Measurements from ENCODE around the gene EVA1C.
"Not testable (repeated sequence)": the region's sequence is repeated elsewhere in the genome, so short reads cannot be mapped to it uniquely, and the experiment has no call there.

Gene EVA1C

DNA sequence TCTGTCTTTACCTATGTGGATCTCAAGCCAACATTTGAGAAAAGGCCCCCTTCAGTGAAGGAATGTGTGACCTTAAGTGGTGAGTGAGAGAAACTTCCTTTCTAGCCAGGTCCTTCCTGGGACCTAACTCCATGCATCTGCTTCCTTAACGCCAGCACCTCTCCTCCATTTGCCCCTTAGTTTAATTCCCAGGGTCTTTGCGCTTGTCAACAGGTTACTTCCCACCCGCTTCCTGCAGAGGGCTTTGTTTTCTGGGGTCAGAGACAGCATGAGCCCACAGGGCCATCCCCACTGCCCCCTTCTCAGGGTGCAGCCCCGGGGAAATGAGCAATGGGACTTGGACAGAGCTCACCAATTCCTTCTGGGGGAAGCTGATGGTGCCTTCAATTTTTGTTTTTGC lies 54.8 kb downstream of the EVA1C start:
- no peak for DNase-seq

DNA sequence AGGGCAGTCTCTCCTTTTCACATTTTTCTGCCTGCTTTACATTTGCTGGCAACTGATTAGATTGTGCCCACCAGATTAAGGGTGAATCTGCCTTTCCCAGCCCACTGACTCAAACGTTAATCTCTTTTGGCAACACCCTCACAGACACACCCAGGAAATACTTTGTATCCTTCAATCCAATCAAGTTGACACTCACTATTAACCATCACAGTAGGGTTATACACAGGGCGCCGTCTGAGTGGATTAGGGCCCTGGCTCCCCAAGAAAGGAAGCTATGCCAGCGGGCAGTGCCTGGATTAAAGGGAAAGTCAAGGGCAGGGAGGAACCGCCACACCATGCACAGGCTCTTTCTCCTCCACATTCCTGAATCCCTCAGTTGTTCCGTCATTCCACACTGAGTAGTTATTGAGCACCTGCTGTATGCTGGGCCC lies 56.2 kb downstream of the EVA1C start:
- no peak for DNase-seq

DNA sequence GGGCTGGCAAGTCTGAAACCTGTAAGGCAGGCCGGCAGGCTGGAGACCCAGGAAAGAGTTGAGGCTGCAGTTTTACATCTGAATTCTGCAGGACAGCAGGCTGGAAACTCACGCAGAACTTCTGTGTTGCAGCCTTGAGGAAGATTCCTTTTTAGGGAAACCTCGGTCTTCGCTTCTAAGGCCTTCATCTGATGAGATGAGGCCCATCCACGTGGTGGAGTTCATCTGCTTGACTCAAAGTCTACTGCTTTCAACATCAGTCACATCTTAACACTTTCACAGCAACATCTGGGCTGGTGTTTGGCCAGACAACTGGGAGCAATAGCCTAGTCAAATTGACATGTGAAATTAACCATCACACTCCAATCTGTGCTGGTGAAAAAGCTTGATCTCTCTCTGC lies 57.1 kb downstream of the EVA1C start:
- DNase-seq: no peak

DNA sequence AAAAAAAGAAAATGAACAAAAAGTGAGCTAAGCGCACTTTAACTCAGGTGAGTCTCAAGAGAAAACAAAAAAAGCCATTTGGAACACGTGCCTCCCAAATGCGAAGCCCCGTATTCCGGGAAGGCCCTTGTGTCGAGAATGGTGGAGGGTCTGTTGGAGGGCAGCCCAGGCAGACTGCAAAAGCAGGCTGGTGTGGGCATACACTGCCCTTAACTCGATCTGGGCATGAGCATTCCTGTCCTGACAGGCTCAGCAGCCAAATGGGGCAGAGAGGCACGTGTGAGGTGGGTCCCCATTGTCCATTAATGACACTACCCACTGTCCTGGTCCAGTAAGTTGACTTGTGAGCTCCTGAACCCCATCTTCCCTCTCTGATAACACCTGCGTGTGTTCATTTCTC lies 57.7 kb downstream of the EVA1C start:
- no peak for DNase-seq

GRCh38 chr21:32472890-32473765 lies 60.6 kb downstream of the EVA1C start:
- no peak for DNase-seq

GRCh38 chr21:32474179-32475059 lies 61.9 kb downstream of the EVA1C start:
- no peak for DNase-seq

- no peak for DNase-seq
Measured at GRCh38 chr21:32475162-32475812, 62.8 kb downstream of the EVA1C start.

GRCh38 chr21:32476661-32477423 lies 64.3 kb downstream of the EVA1C start:
- DNase-seq: no peak

- DNase-seq: no peak
Measured at GRCh38 chr21:32477424-32477745, 64.9 kb downstream of the EVA1C start.

DNA sequence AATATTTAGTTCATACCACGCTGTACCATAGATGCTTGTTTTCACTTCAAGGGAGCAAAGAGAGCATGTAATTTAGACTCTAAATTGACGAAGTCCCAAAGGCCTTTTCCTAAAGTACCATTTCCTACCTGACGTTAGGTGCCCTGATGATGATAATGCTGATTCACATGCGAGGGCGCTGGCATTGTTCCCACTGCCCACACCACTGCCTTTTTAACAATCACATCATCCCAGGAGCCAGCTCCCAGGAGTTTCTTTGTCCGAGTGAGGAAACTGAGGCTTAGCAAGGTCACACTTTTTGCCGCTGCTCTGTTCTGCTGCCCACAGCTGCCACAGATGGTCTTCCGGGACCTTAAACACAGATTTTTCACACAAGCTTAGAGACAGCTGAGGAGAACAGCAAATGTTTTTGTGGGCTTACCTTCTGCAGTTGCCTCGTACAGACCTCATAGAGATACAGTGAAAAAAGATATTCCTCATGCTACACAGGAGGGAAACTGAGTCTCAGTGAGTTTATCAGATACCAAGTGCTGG lies 69.4 kb downstream of the EVA1C start:
- DNase-seq: no peak

DNA sequence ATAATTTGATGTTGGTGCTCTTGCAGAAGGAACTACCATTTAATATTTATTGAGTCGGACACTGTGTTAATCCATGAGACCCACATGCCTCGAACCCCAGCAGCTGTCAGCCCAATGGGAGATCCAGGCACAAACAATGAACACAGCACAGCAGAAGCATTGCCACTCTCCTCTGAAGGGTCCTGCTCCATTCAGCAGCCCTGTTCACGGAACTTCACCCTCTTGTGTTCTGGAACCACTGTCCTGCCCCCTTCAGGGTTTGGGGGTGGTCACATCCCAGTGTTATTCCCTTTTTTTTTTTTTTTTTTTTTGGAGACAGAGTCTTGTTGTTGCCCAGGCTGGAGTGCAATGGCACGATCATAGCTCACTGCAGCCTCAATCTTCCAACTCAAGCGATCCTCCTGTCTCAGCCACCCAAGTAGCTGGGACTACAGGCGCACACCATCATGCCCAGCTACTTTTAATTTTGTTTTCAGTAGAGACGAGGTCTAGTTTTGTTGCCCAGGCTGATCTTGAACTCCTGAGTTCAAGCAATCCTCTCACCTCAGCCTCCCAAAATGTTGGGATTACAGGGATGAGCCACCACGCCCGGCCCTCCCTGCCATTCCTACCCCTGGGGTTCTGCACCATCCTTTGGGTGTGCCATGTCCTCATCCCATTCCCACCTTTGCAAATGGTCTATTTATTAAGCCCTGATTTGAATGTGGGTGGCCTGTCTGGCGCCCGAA lies 70.2 kb downstream of the EVA1C start:
- DNase-seq: no peak

DNA sequence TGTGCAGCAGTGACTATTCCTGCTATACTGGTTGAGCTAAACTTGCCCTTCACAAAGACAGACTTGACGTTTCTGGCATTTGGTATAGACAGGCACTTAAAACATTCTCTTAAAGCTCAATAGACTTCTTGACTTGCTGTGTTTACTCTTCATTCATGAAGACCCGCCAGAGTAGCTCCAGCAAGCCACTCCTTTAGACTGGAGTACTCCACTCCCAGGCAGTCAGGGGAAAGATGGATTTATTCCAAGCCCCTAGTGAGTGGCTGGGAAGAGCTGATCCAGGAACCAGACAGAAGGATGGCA lies 70.7 kb downstream of the EVA1C start:
- no peak for DNase-seq

DNA sequence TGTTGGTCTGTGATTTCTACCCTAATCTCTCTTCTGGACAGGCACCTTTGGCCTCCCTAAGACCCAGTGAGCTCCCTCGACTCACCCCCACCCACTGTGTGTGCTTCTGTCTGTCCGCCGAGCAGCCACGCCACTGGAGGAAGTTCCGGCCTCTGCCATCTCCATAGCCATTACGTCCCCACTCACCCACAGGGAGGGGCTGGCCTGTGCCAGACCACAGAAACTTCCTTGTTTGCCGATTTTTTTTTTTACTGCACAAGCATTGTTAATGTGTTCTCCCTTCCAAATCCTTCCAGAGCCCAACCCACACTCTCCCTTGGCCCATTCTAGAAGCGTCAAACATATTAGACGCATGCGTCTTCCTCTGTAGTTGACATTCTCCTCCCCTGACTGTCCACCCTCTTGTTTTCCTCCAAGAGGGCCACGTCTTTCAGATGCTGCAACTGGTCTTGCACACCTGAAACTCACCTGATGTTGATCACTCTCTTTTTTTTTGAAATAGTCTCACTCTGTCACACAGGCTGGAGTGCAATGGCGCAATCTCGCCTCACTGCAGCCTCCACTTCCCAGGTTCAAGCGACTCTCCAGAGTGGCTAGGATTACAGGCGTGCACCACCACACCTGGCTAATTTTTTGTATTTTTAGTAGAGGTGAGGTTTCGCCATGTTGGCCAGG lies 72.3 kb downstream of the EVA1C start:
- DNase-seq: no peak

GRCh38 chr21:32492376-32492775 lies 79.9 kb downstream of the EVA1C start:
- no peak for DNase-seq

GRCh38 chr21:32494934-32495709 lies 82.6 kb downstream of the EVA1C start:
- no peak for DNase-seq

GRCh38 chr21:32496568-32496967 lies 84.1 kb downstream of the EVA1C start:
- no peak for DNase-seq

DNA sequence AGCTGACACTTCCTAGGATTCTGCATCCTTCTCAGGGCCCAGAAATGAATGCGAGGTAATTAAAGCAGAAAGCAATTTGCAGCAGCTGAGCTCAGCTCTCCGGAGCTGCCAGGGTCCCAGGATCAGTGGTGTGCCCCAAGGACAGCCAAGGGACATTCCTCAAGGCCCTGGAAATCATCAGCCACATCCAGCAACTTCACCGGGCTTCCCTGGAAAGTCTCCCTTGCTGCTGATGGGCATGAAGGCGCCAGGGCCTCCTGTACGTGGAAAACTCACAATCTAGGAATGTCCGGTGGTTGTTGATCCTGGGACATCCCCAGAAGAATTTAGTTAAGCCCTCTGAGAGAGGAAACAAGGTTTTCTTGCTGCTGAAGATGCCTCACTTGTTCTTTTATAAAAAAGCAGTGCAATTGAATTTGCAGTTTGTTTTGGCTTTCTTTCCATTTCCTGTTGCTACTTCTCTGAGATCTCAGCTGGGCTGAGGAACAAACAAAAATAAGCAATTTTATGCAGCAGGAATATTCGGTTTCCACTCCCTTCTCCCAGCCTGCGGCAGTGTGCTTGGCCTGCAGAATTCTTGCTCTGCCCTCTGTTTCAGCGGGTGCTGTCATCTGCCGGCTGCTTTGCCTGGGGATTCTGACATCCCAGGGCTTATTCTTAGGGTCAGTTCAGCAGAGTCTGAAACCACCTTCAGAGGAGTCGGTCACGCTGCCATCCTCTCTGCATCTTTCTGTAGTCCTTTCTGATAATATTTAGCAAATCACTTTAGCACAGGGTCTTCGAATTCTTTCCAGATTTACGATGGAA lies 86.9 kb downstream of the EVA1C start:
- no peak for DNase-seq

DNA sequence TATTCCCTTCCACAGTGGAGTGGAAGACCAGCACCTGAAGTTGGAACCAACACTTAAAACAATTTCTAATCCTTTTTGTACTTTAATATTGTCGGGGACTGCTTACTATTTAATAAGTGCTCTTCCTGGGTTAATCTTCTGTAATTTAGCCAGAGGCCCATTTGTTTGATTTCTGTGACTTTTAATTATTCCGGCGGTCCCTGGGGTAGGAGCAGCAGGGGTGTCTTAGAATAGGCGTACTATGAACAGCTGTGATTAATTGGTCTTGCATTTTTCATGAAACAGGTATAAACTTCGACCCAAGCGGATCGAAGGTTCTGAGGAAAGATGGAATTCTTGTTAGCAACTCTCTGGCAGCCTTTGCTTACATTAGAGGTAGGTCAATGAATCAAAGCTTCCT lies 91.1 kb downstream of the EVA1C start:
- not testable (repeated sequence) for DNase-seq

DNA sequence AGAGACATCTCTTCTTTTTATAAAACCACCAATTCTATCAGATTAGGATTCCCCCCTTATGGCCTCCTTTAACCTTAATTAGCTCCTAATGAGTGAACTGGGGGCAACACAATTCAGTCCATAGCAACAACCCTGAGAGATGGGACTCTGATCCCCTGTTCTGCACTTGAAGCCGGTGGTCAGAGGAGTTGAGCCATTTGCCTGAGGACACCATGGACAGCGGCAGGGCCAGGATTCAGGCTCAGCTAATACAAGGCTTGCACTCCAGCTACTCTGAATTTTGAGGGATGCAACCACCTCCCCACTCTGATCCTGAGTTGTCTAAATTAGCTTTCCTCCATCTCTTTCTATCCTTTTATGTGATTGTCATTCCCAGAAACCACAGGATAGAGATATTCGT lies 93.3 kb downstream of the EVA1C start:
- DNase-seq: not testable (repeated sequence)
